Measurements from ENCODE around the gene POU2F1. TPM values are rescaled to one million over a fixed set of nuclear protein-coding genes. Genes with fewer than 3 reads are reported as not detected.
"Not testable (repeated sequence)": the region's sequence is repeated elsewhere in the genome, so short reads cannot be mapped to it uniquely, and the experiment has no call there.

Gene POU2F1
- total RNA-seq, 8 experiments from 2014 or later: 11.4 to 29.7 (median 20.2) TPM

GRCh38 chr1:167194182-167194581 is 26.5 kb upstream of the POU2F1 start:
- Histone ChIP-seq H3K4me3 (no peak overlapping the region), H3K27ac (no peak overlapping the region), H3K4me1 (replicated peaks in 1 of 2) (peaks cover 11 to 29% of the 10 kb centered on the region in 2 donors)
- ATAC-seq (replicated peaks in 6 of 8): no peak
- WGBS, 10 experiments: 13 to 100% (median 56%) methylated on average over 1 to 3 of the region's 3 CpGs; no CpG with 5 or more reads in 2 of the 10 experiments
- in situ Hi-C loops (cut with MboI; ENCODE audit: low pct_unique_long_range_greater_than_20kb in 2 of 9, low sequenced_read_pairs in 9 of 9, unreplicated experiment in 9 of 9): no loop called here

- in situ Hi-C loops (cut with MboI; ENCODE audit: low pct_unique_long_range_greater_than_20kb in 2 of 9, low sequenced_read_pairs in 9 of 9, unreplicated experiment in 9 of 9): no loop called here
- ATAC-seq (replicated peaks in 6 of 8): no peak
- Histone ChIP-seq H3K27ac (no peak overlapping the region), H3K4me1 (replicated peaks in 1 of 2) (peaks cover 12 to 31% of the 10 kb centered on the region in 2 donors), H3K4me3 (no peak overlapping the region)
Observed at GRCh38 chr1:167196166-167196565, 24.5 kb upstream of the POU2F1 start.

GRCh38 chr1:167197236-167197635 is 23.4 kb upstream of the POU2F1 start:
- no peak overlapping the region for H3K4me3 ChIP-seq
- in situ Hi-C loops (cut with MboI; ENCODE audit: low pct_unique_long_range_greater_than_20kb in 2 of 9, low sequenced_read_pairs in 9 of 9, unreplicated experiment in 9 of 9): no loop called here
- peak in 3 of 8 experiments; percentile 48 to 76 (median 57) for ATAC-seq (replicated peaks in 6 of 8)
- no peak overlapping the region for H3K27ac ChIP-seq
- H3K4me1 ChIP-seq (replicated peaks in 1 of 2): peaks cover 12 to 31% of the 10 kb centered on the region in 2 donors
- WGBS, 10 experiments: 0% methylated on average over 1 of the region's 1 CpG; no CpG with 5 or more reads in 5 of the 10 experiments

GRCh38 chr1:167197692-167198091 is 23.0 kb upstream of the POU2F1 start:
- H3K27ac ChIP-seq: no peak overlapping the region
- WGBS, 10 experiments: 71 to 100% (median 86%) methylated on average over 1 to 4 of the region's 4 CpGs; no CpG with 5 or more reads in 2 of the 10 experiments
- peaks cover 12 to 31% of the 10 kb centered on the region in 2 donors for H3K4me1 ChIP-seq (replicated peaks in 1 of 2)
- ATAC-seq (replicated peaks in 6 of 8): peak in 2 of 8 experiments; percentile 20 to 45
- in situ Hi-C loops (cut with MboI; ENCODE audit: low pct_unique_long_range_greater_than_20kb in 2 of 9, low sequenced_read_pairs in 9 of 9, unreplicated experiment in 9 of 9): no loop called here
- H3K4me3 ChIP-seq: no peak overlapping the region

GRCh38 chr1:167198518-167199133 is 22.1 kb upstream of the POU2F1 start:
- ATAC-seq (replicated peaks in 6 of 8): peak in 6 of 8 experiments; percentile 26 to 98 (median 98)
- Histone ChIP-seq H3K4me1 (replicated peaks in 1 of 2) (peaks cover 12 to 31% of the 10 kb centered on the region in 2 donors), H3K27ac (peak overlapping the region in 1 of 2 donors; percentile 0), H3K4me3 (no peak overlapping the region)
- in situ Hi-C loops (cut with MboI; ENCODE audit: low pct_unique_long_range_greater_than_20kb in 2 of 9, low sequenced_read_pairs in 9 of 9, unreplicated experiment in 9 of 9): no loop called here
- 0 to 92% (median 47%) methylated on average over 1 to 5 of the region's 5 CpGs for WGBS, 10 experiments

GRCh38 chr1:167199656-167200055 is 21.0 kb upstream of the POU2F1 start:
- H3K27ac ChIP-seq: no peak overlapping the region
- no peak for ATAC-seq (replicated peaks in 6 of 8)
- WGBS, 10 experiments: 50 to 100% (median 85%) methylated on average over 1 to 2 of the region's 2 CpGs
- H3K4me1 ChIP-seq (replicated peaks in 1 of 2): peaks cover 12 to 31% of the 10 kb centered on the region in 2 donors
- no peak overlapping the region for H3K4me3 ChIP-seq
- in situ Hi-C loops (cut with MboI; ENCODE audit: low pct_unique_long_range_greater_than_20kb in 2 of 9, low sequenced_read_pairs in 9 of 9, unreplicated experiment in 9 of 9): loop anchor here in 2 of 9 experiments (25.0 kb wide), 2 partner anchors 112 to 137 kb away; partner anchors contain the start of genes GPA33 (in 1 of the 2) and STYXL2 (in 1 of the 2)

- no peak overlapping the region for H3K4me3 ChIP-seq
- 73 to 100% (median 89%) methylated on average over 1 to 4 of the region's 4 CpGs; no CpG with 5 or more reads in 6 of the 10 experiments for WGBS, 10 experiments
- H3K4me1 ChIP-seq (replicated peaks in 1 of 2): peaks cover 12 to 31% of the 10 kb centered on the region in 2 donors
- no peak overlapping the region for H3K27ac ChIP-seq
- in situ Hi-C loops (cut with MboI; ENCODE audit: low pct_unique_long_range_greater_than_20kb in 2 of 9, low sequenced_read_pairs in 9 of 9, unreplicated experiment in 9 of 9): loop anchor here in 2 of 9 experiments (25.0 kb wide), 2 partner anchors 113 to 138 kb away; partner anchors contain the start of genes GPA33 (in 1 of the 2) and STYXL2 (in 1 of the 2)
- ATAC-seq (replicated peaks in 6 of 8): no peak
Observed at GRCh38 chr1:167200272-167200671, 20.4 kb upstream of the POU2F1 start.

GRCh38 chr1:167200749-167201148 is 19.9 kb upstream of the POU2F1 start:
- no peak overlapping the region for H3K27ac ChIP-seq
- peaks cover 12 to 30% of the 10 kb centered on the region in 2 donors for H3K4me1 ChIP-seq (replicated peaks in 1 of 2)
- WGBS, 10 experiments: 60 to 100% (median 93%) methylated on average over 1 to 3 of the region's 3 CpGs
- H3K4me3 ChIP-seq: no peak overlapping the region
- in situ Hi-C loops (cut with MboI; ENCODE audit: low pct_unique_long_range_greater_than_20kb in 2 of 9, low sequenced_read_pairs in 9 of 9, unreplicated experiment in 9 of 9): loop anchor here in 2 of 9 experiments (25.0 kb wide), 2 partner anchors 113 to 138 kb away; partner anchors contain the start of genes GPA33 (in 1 of the 2) and STYXL2 (in 1 of the 2)
- no peak for ATAC-seq (replicated peaks in 6 of 8)

GRCh38 chr1:167202049-167202448 is 18.6 kb upstream of the POU2F1 start:
- in situ Hi-C loops (cut with MboI; ENCODE audit: low pct_unique_long_range_greater_than_20kb in 2 of 9, low sequenced_read_pairs in 9 of 9, unreplicated experiment in 9 of 9): loop anchor here in 2 of 9 experiments (25.0 kb wide), 2 partner anchors 115 to 140 kb away; partner anchors contain the start of genes GPA33 (in 1 of the 2) and STYXL2 (in 1 of the 2)
- H3K4me1 ChIP-seq (replicated peaks in 1 of 2): peaks cover 14 to 17% of the 10 kb centered on the region in 2 donors
- H3K27ac ChIP-seq: no peak overlapping the region
- 45 to 91% (median 81%) methylated on average over 3 of the region's 3 CpGs; no CpG with 5 or more reads in 1 of the 10 experiments for WGBS, 10 experiments
- no peak overlapping the region for H3K4me3 ChIP-seq
- peak in 1 of 8 experiments; percentile 77 for ATAC-seq (replicated peaks in 6 of 8)

GRCh38 chr1:167205306-167206050 is 15.2 kb upstream of the POU2F1 start:
- 50 to 96% (median 80%) methylated on average over 1 to 4 of the region's 6 CpGs; no CpG with 5 or more reads in 3 of the 10 experiments for WGBS, 10 experiments
- H3K4me3 ChIP-seq; H3K4me1 ChIP-seq (replicated peaks in 1 of 2); H3K27ac ChIP-seq; ATAC-seq (replicated peaks in 6 of 8): not testable (repeated sequence)
- in situ Hi-C loops (cut with MboI; ENCODE audit: low pct_unique_long_range_greater_than_20kb in 2 of 9, low sequenced_read_pairs in 9 of 9, unreplicated experiment in 9 of 9): loop anchor here in 2 of 9 experiments (25.0 kb wide), 2 partner anchors 118 to 143 kb away; partner anchors contain the start of genes GPA33 (in 1 of the 2) and STYXL2 (in 1 of the 2)

GRCh38 chr1:167206166-167206835 is 14.4 kb upstream of the POU2F1 start:
- no peak overlapping the region for H3K4me3 ChIP-seq
- in situ Hi-C loops (cut with MboI; ENCODE audit: low pct_unique_long_range_greater_than_20kb in 2 of 9, low sequenced_read_pairs in 9 of 9, unreplicated experiment in 9 of 9): loop anchor here in 2 of 9 experiments (25.0 kb wide), 2 partner anchors 119 to 144 kb away; partner anchors contain the start of genes GPA33 (in 1 of the 2) and STYXL2 (in 1 of the 2)
- ATAC-seq (replicated peaks in 6 of 8): no peak
- no peak overlapping the region for H3K27ac ChIP-seq
- H3K4me1 ChIP-seq (replicated peaks in 1 of 2): peaks cover 0 to 4% of the 10 kb centered on the region in 2 donors
- WGBS, 10 experiments: 0 to 93% (median 83%) methylated on average over 1 to 3 of the region's 3 CpGs; no CpG with 5 or more reads in 3 of the 10 experiments

GRCh38 chr1:167207940-167208623 is 12.6 kb upstream of the POU2F1 start:
- peak in 3 of 8 experiments; percentile 51 to 88 (median 70) for ATAC-seq (replicated peaks in 6 of 8)
- in situ Hi-C loops (cut with MboI; ENCODE audit: low pct_unique_long_range_greater_than_20kb in 2 of 9, low sequenced_read_pairs in 9 of 9, unreplicated experiment in 9 of 9): loop anchor here in 2 of 9 experiments (25.0 kb wide), 2 partner anchors 121 to 146 kb away; partner anchors contain the start of genes GPA33 (in 1 of the 2) and STYXL2 (in 1 of the 2)
- H3K4me3 ChIP-seq: no peak overlapping the region
- H3K27ac ChIP-seq: no peak overlapping the region
- peaks cover 0 to 4% of the 10 kb centered on the region in 2 donors for H3K4me1 ChIP-seq (replicated peaks in 1 of 2)
- 4 to 100% (median 81%) methylated on average over 1 to 6 of the region's 6 CpGs for WGBS, 10 experiments

Measured in motor neuron (in vitro differentiated cells).